Activated CD4-positive, alpha-beta T cell treated with anti-CD3 and anti-CD28 coated beads, Interleukin-2, amount 50 U/mL, for 48 hours (primary cell): ENCODE measurements around the gene RANBP17.
"Not testable (repeated sequence)": the region's sequence is repeated elsewhere in the genome, so short reads cannot be mapped to it uniquely, and the experiment has no call there.

Experiments
- DNase-seq, 2 experiments: peaks; one replicate each; pipeline ENCODE4 v3.0.0-alpha.2; 2020

RANBP17 gene

GRCh38 chr5:170861917-170862766 lies at the start of gene RANBP17:
Gene RANBP17, plus strand, starts transcription at chr5:170862018.
- no peak for DNase-seq

- no peak for DNase-seq
Observed at GRCh38 chr5:170813231-170813630, 48.6 kb upstream of the RANBP17 start.

GRCh38 chr5:170817195-170817594 lies 44.6 kb upstream of the RANBP17 start:
- no peak for DNase-seq

- no peak for DNase-seq
Observed at GRCh38 chr5:170818232-170818631, 43.6 kb upstream of the RANBP17 start.

- DNase-seq, result no peak
Observed at GRCh38 chr5:170819824-170820223, 42.0 kb upstream of the RANBP17 start.

- no peak for DNase-seq
Observed at GRCh38 chr5:170821257-170821800, 40.5 kb upstream of the RANBP17 start.

- DNase-seq, result no peak
Observed at GRCh38 chr5:170826117-170826516, 35.7 kb upstream of the RANBP17 start.

GRCh38 chr5:170832241-170832640 lies 29.6 kb upstream of the RANBP17 start:
- DNase-seq, result no peak

GRCh38 chr5:170833981-170834380 lies 27.8 kb upstream of the RANBP17 start:
- not testable (repeated sequence) for DNase-seq

GRCh38 chr5:170836226-170836625 lies 25.6 kb upstream of the RANBP17 start:
- no peak for DNase-seq

- DNase-seq, result no peak
Observed at GRCh38 chr5:170843870-170844269, 17.9 kb upstream of the RANBP17 start.

- no peak for DNase-seq
Observed at GRCh38 chr5:170844651-170845050, 17.2 kb upstream of the RANBP17 start.

- no peak for DNase-seq
Observed at GRCh38 chr5:170846416-170846815, 15.4 kb upstream of the RANBP17 start.

- no peak for DNase-seq
Observed at GRCh38 chr5:170846846-170847245, 15.0 kb upstream of the RANBP17 start.

GRCh38 chr5:170848033-170848432 lies 13.8 kb upstream of the RANBP17 start:
- DNase-seq, result no peak

GRCh38 chr5:170849374-170849773 lies 12.4 kb upstream of the RANBP17 start:
- DNase-seq, result no peak

GRCh38 chr5:170854566-170854965 lies 7.3 kb upstream of the RANBP17 start:
- DNase-seq, result no peak

- no peak for DNase-seq
Observed at GRCh38 chr5:170857066-170857465, 4.8 kb upstream of the RANBP17 start.

- DNase-seq, result no peak
Observed at GRCh38 chr5:170860415-170860814, 1.4 kb upstream of the RANBP17 start.

- DNase-seq, result no peak
Observed at GRCh38 chr5:170860818-170861666, 776 bp upstream of the RANBP17 start.

GRCh38 chr5:170861667-170861916 lies 226 bp upstream of the RANBP17 start:
- no peak for DNase-seq

- DNase-seq, result no peak
Observed at GRCh38 chr5:170863646-170864045, 1.8 kb downstream of the RANBP17 start.

- no peak for DNase-seq
Observed at GRCh38 chr5:170865622-170866021, 3.8 kb downstream of the RANBP17 start.

- no peak for DNase-seq
Observed at GRCh38 chr5:170867825-170868224, 6.0 kb downstream of the RANBP17 start.
